Naive thymus-derived CD8-positive, alpha-beta T cell (primary cell): ENCODE measurements around the gene UIMC1. TPM values are rescaled to one million over a fixed set of nuclear protein-coding genes. Genes with fewer than 3 reads are reported as not detected.

Experiments used
- ATAC-seq, 2 donors: fragments of 150-1000 bp; cut with Tn5 transposase in 1 of 2; sonication (Bioruptor Pico), chemical (Tn5 transposase) in 1 of 2; 1 replicate in 1 of 2; 2 replicates in 1 of 2; pipeline ENCODE4 v1.10.0; 2021; ENCODE audit warnings: mild to moderate bottlenecking in 2 of 2, moderate library complexity in 2 of 2
- POLR2A ChIA-PET: fragments of 350-600 bp; sonication (Branson Sonifier 250); formaldehyde crosslinking; loops from one replicate; lab custom pipeline; 2021; ENCODE audit warnings: antibody characterized with exemption; lab: Charles Lee
- DNase-seq, 10 donors: peaks; one replicate each; pipeline versions ENCODE4 v3.0.0 to v3.0.0-alpha.2; 2020 to 2022
- H3K27ac Mint-ChIP-seq, 10 donors: one replicate each; pipeline ENCODE4 v1.8.0; 2020 to 2022; ENCODE audit warnings: mild to moderate bottlenecking in 10 of 10, mixed read lengths in 10 of 10, moderate library complexity in 4 of 10, inconsistent platforms in 1 of 10
- H3K27me3 Mint-ChIP-seq, 5 donors: one replicate each; pipeline ENCODE4 v1.8.0; 2021 to 2022; ENCODE audit warnings: mixed read lengths in 5 of 5
- H3K36me3 Mint-ChIP-seq, 3 donors: one replicate each; pipeline ENCODE4 v1.8.0; 2020 to 2022; ENCODE audit warnings: mixed read lengths in 3 of 3, mild to moderate bottlenecking in 2 of 3, inconsistent platforms in 1 of 3
- H3K4me1 Mint-ChIP-seq, 4 donors: one replicate each; pipeline ENCODE4 v1.8.0; 2021 to 2022; ENCODE audit warnings: mixed read lengths in 4 of 4
- H3K4me3 Mint-ChIP-seq, 10 donors: one replicate each; pipeline ENCODE4 v1.8.0; 2020 to 2022; ENCODE audit warnings: mild to moderate bottlenecking in 10 of 10, mixed read lengths in 10 of 10, moderate library complexity in 6 of 10, inconsistent platforms in 1 of 10
- H3K9me3 Mint-ChIP-seq, 9 donors: one replicate each; pipeline ENCODE4 v1.8.0; 2020 to 2022; ENCODE audit warnings: mixed read lengths in 9 of 9, mild to moderate bottlenecking in 3 of 9, inconsistent platforms in 1 of 9, moderate library complexity in 1 of 9
- polyA plus RNA-seq, 3 donors: library from polyadenylated mRNA; unstranded; fragments of 300-500 nt; fragmentation: Illumina TruSeq; gene quantifications; one replicate each; pipeline ENCODE4 v1.2.3, GENCODE V29; 2021
- total RNA-seq, 8 experiments: library from RNA in 2 of 8; stranded (reverse) in 2 of 8; gene quantifications; one replicate each; pipeline ENCODE4 v1.2.3 and lab custom pipeline; 2021 to 2026

UIMC1 gene
- total and polyA plus RNA-seq, 5 experiments from 2014 or later = 15.4 to 70.0 (median 31.0) TPM

DNA sequence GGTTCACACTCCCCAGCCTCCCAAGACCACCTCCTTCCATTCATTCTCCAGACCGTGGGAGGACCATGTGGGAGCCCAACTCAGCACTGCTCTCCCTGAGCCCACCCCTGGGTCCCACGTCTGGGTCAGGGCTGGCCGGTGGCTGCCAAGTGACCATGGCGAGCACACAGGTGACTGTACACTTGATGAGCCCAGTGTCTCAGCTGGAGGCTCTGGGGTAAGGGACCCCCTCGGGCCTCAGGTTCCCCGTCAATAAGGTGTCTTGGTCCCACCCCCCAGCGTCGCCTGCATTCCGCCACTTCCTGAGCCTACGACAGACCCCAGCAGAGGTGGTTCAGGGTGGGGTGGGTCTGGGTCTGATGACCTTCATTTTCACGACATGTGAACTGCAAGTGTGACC, 146.2 kb downstream of the UIMC1 start:
- POLR2A ChIA-PET = no interaction called here
- no peak overlapping the region for H3K4me3 Mint-ChIP-seq
- DNase-seq = no peak
- no peak for ATAC-seq
- peaks cover 0 to 2% (median 0%) of the 10 kb centered on the region in 3 donors for H3K36me3 Mint-ChIP-seq
- H3K4me1 Mint-ChIP-seq = peaks cover 0 to 3% (median 0%) of the 10 kb centered on the region in 4 donors
- peaks cover 12 to 74% (median 48%) of the 10 kb centered on the region in 5 donors for H3K27me3 Mint-ChIP-seq
- no peaks in the 10 kb centered on the region for H3K9me3 Mint-ChIP-seq
- no peak overlapping the region for H3K27ac Mint-ChIP-seq

DNA sequence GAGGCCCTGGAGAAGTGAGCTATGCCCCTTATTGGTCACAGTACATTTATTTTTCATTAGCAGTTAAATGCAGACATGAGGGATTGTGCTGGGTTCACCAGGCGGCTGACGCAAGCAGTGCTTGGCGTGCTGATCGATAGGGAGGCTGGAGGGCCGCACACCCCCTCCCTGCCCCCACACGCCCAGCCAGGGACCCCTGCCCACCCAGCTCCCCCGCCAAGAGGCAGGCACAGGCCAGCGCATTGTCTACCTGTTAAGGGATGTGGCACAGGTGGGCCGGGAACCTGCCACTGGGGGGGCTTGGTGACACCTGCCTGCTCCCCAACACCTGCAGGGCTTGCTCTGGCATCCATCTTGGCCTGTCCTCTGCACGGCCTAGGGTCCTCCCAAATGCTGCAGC, 146.7 kb downstream of the UIMC1 start:
- H3K27ac Mint-ChIP-seq = no peak overlapping the region
- ATAC-seq = no peak
- H3K36me3 Mint-ChIP-seq = peaks cover 0 to 2% (median 0%) of the 10 kb centered on the region in 3 donors
- H3K9me3 Mint-ChIP-seq = no peaks in the 10 kb centered on the region
- peaks cover 0 to 3% (median 0%) of the 10 kb centered on the region in 4 donors for H3K4me1 Mint-ChIP-seq
- H3K4me3 Mint-ChIP-seq = no peak overlapping the region
- peaks cover 12 to 70% (median 43%) of the 10 kb centered on the region in 5 donors for H3K27me3 Mint-ChIP-seq
- POLR2A ChIA-PET = no interaction called here
- DNase-seq = no peak

DNA sequence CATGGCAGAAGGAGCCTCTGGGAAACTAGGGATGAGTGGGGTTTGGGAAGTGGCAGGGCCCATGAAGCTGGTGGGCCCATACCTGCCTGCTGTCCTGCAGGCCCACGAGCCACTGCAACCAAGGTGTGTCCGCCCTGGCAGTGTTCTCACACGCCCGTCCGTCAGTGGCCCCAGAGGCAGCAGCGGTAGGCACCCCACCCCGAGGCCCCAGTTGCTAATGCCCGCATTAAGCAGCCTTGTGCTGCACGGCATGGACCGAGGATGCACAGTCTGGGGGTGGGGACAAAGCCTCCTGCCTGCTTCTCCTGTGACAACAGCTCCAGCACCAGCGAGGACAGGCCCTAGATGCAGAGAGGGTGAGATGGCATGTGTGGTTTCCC, 148.7 kb downstream of the UIMC1 start:
- Mint-ChIP-seq H3K4me3 (no peak overlapping the region), H3K36me3 (no peaks in the 10 kb centered on the region), H3K4me1 (peaks cover 0 to 3% (median 0%) of the 10 kb centered on the region in 4 donors), H3K27me3 (peaks cover 7 to 61% (median 37%) of the 10 kb centered on the region in 5 donors), H3K27ac (no peak overlapping the region), H3K9me3 (no peaks in the 10 kb centered on the region)
- POLR2A ChIA-PET = no interaction called here
- no peak for ATAC-seq
- DNase-seq = no peak

DNA sequence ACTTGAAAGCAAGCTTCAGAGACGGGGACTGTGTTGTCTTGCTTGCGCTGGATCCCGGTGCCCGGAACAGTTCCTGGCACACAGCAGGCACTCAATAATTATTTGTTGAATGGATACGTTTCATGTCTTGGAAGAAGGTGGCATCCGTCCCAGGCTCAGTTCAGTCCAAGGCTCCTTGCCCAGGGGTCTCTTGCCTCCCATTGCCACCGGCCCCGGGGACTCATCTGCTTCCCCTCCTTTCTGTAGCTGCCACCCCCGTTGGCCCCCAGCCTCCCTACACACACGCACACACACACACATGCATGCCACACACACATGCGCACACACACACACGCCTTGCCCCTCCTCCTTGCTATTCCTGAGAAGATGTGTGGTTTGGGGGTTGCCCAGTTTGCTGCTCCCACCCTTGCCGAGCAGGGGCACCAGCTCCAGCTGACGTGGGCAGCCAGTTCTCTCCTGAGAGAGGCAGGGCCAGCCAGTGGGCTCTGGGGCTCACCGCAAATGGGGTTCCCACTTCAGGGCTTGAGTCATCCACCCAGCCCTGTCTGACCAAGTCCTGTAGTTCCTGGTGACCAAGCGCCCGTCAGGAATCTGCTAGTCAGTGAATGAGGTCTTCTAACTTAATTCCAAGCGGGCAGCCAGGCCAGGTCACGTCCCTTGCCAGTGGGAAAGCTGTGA, 149.2 kb downstream of the UIMC1 start:
- ATAC-seq = no peak
- no peaks in the 10 kb centered on the region for H3K36me3 Mint-ChIP-seq
- peaks cover 10 to 61% (median 36%) of the 10 kb centered on the region in 5 donors for H3K27me3 Mint-ChIP-seq
- POLR2A ChIA-PET = no interaction called here
- peaks cover 0 to 3% (median 0%) of the 10 kb centered on the region in 4 donors for H3K4me1 Mint-ChIP-seq
- no peak overlapping the region for H3K4me3 Mint-ChIP-seq
- H3K9me3 Mint-ChIP-seq = no peaks in the 10 kb centered on the region
- peak overlapping the region in 1 of 10 donors; percentile 65 for H3K27ac Mint-ChIP-seq
- DNase-seq = no peak

DNA sequence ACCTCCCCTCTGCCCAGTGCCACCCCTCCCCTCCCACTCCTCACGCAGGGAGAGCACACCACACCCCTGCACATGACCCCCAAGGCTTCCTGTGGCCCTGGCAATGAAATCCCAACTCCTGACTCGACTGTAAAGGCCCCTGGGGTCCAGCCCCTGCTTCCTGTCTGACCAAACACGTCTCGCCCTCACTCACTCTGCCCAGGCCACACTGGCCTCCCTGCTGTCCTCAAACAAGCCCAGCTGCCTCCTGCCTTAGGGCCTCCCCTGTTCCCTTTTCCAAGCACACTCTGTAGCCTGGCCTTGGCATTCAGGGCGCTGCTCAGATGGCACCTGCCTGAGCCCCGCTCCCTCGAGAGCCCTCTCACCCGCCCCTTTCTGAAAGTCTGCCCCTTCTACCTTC, 149.8 kb downstream of the UIMC1 start:
- H3K27ac Mint-ChIP-seq = peak overlapping the region in 1 of 10 donors; percentile 65
- H3K27me3 Mint-ChIP-seq = peaks cover 10 to 65% (median 35%) of the 10 kb centered on the region in 5 donors
- H3K4me3 Mint-ChIP-seq = no peak overlapping the region
- DNase-seq = no peak
- no peaks in the 10 kb centered on the region for H3K36me3 Mint-ChIP-seq
- H3K4me1 Mint-ChIP-seq = peaks cover 0 to 3% (median 0%) of the 10 kb centered on the region in 4 donors
- ATAC-seq = no peak
- no peaks in the 10 kb centered on the region for H3K9me3 Mint-ChIP-seq
- POLR2A ChIA-PET = no interaction called here

DNA sequence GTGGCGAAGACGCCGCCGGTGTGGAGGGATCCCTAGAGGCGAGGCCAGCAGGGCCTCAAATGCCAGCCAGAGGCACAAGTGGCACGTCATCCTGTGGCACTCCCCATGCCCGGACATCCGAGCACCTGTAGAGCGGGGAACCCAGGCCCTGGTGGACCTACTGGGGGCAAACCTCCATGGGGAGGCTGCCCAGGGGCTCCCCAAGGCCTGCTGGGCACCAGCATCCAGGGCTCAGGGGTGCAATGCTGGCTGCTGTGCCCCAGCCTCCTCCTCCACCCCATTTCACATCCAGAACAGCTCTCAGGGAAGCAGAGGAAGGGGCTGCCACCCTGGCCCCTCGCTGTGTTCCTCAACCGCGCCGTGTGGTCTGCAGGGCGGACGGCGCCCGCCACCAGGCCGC, 151.0 kb downstream of the UIMC1 start:
- Mint-ChIP-seq H3K27me3 (peaks cover 10 to 71% (median 29%) of the 10 kb centered on the region in 5 donors), H3K36me3 (no peaks in the 10 kb centered on the region), H3K27ac (no peak overlapping the region), H3K4me1 (peaks cover 0 to 3% (median 0%) of the 10 kb centered on the region in 4 donors), H3K9me3 (no peaks in the 10 kb centered on the region), H3K4me3 (no peak overlapping the region)
- ATAC-seq = no peak
- POLR2A ChIA-PET = no interaction called here
- DNase-seq = no peak

Other genes with a start within 250 kb of the UIMC1 start
- not detected for gene UNC5A, start 196.2 kb downstream of the UIMC1 start, total RNA-seq
- gene UNC5A, start 196.2 kb downstream of the UIMC1 start, polyA plus RNA-seq = not detected
- gene HK3, start 107.4 kb downstream of the UIMC1 start, total RNA-seq = under 1 TPM; 0.52 to 0.86 TPM
- under 1 TPM in 2 of 3 donors, not detected in 1; 0.21 to 0.23 TPM for gene HK3, start 107.4 kb downstream of the UIMC1 start, polyA plus RNA-seq
- gene ZNF346, start 15.9 kb upstream of the UIMC1 start, total RNA-seq = 10 to 100 TPM; 21.3 to 30.5 TPM
- gene ZNF346, start 15.9 kb upstream of the UIMC1 start, polyA plus RNA-seq = 10 to 100 TPM in 2 of 3 donors, 1 to 10 TPM in 1; 9.3 to 19.5 (median 11.4) TPM
- gene FGFR4, start 80.1 kb upstream of the UIMC1 start, total RNA-seq = 1 to 10 TPM; 1.8 to 3.0 TPM
- gene FGFR4, start 80.1 kb upstream of the UIMC1 start, polyA plus RNA-seq = under 1 TPM in 2 of 3 donors, not detected in 1; 0.23 to 0.76 TPM
- 100 to 1,000 TPM; 118 to 130 TPM for gene NSD1, start 127.0 kb upstream of the UIMC1 start, total RNA-seq
- gene NSD1, start 127.0 kb upstream of the UIMC1 start, polyA plus RNA-seq = 10 to 100 TPM; 25.0 to 43.1 (median 42.7) TPM